K562 (cell line): ENCODE measurements around the gene YBEY. TPM values are rescaled to one million over a fixed set of nuclear protein-coding genes. Genes with fewer than 3 reads are reported as not detected.

Experiments used
- CEBPG ChIP-seq, 3 experiments: fragments of 200-800 bp in 1 of 3; sonication (Bioruptor generic) in 1 of 3; sonication (generic) in 1 of 3; formaldehyde crosslinking in 1 of 3; IDR thresholded peaks in 2 of 3; conservative IDR thresholded peaks in 1 of 3; 2 replicates each; pipeline versions ENCODE4 v1.6.1 to v1.8.0; 2016 to 2022; ENCODE audit warnings: missing compliant biosample characterization in 2 of 3, missing genetic modification characterization in 2 of 3, mild to moderate bottlenecking in 1 of 3, missing genetic modification reagents in 1 of 3
- HMGN3 ChIP-seq: IDR thresholded peaks from 2 replicates; pipeline ENCODE4 v1.6.1; 2011; ENCODE audit warnings: borderline replicate concordance, low read depth, mild to moderate bottlenecking, mixed read lengths, low read length; ENCODE audit not compliant: insufficient read length; ENCODE audit errors: extremely low read depth
- L3MBTL2 ChIP-seq: fragments of 450-650 bp; IDR thresholded peaks from 2 replicates; pipeline ENCODE4 v1.6.1; 2016; ENCODE audit warnings: mild to moderate bottlenecking, moderate library complexity
- LCOR ChIP-seq: sonication (generic); formaldehyde crosslinking; IDR thresholded peaks from 2 replicates; pipeline ENCODE4 v1.8.0; 2022; ENCODE audit warnings: mild to moderate bottlenecking, missing genetic modification reagents
- MAFK ChIP-seq: IDR thresholded peaks from 2 replicates; pipeline ENCODE4 v1.6.1; 2011; ENCODE audit warnings: low read length, improper control_type of control experiment
- NEUROD1 ChIP-seq: fragments of 150-350 bp; IDR thresholded peaks from 2 replicates; pipeline ENCODE4 v1.6.1; 2014; ENCODE audit warnings: borderline replicate concordance, low read length, low read depth; ENCODE audit not compliant: partially characterized antibody
- PRPF4 ChIP-seq: fragments of 200-400 bp; formaldehyde crosslinking; IDR thresholded peaks from one replicate; pipeline ENCODE4 v1.6.1; 2017; ENCODE audit warnings: low read length, low read depth, mild to moderate bottlenecking; ENCODE audit not compliant: insufficient read depth, poor library complexity, severe bottlenecking
- PYGO2 ChIP-seq: fragments of 450-650 bp; IDR thresholded peaks from 2 replicates; pipeline ENCODE4 v1.6.1; 2016; ENCODE audit warnings: mild to moderate bottlenecking, missing genetic modification characterization, moderate library complexity, missing compliant biosample characterization
- RFX1 ChIP-seq: fragments of 450-650 bp; IDR thresholded peaks from 2 replicates; pipeline ENCODE4 v1.6.1; 2016; ENCODE audit warnings: mild to moderate bottlenecking, moderate library complexity
- ZFX ChIP-seq: sonication (generic); formaldehyde crosslinking; IDR thresholded peaks from 2 replicates; pipeline ENCODE4 v1.8.0; 2022; ENCODE audit warnings: mild to moderate bottlenecking, missing genetic modification reagents, moderate library complexity
- ZNF431 ChIP-seq: sonication (generic); formaldehyde crosslinking; IDR thresholded peaks from 2 replicates; pipeline ENCODE4 v1.8.0; 2022; ENCODE audit warnings: mild to moderate bottlenecking, missing genetic modification reagents
- ZNF561 ChIP-seq: fragments of 450-650 bp; formaldehyde crosslinking; conservative IDR thresholded peaks from 2 replicates; pipeline ENCODE4 v1.4.0; 2020; ENCODE audit warnings: mild to moderate bottlenecking, moderate library complexity
- ZNF766 ChIP-seq: fragments of 200-800 bp; sonication (Bioruptor generic); conservative IDR thresholded peaks from 2 replicates; pipeline ENCODE4 v1.6.1; 2016; ENCODE audit warnings: missing genetic modification characterization, missing compliant biosample characterization
- polyA plus RNA-seq, 8 experiments: library from polyadenylated mRNA; depleted of rRNA in 4 of 8; stranded (reverse) in 5 of 8; unstranded in 3 of 8; fragments of >200 nt; fragmentation: Nextera tagmentation in 2 of 8; fragmentation: Illumina TruSeq in 1 of 8; extraction: Ambion mirVana in 2 of 8; extraction: Trizol in 1 of 8; gene quantifications; 2 replicates each; pipeline versions ENCODE4 v1.2.1 to v1.2.3, GENCODE V29; 2011 to 2014; ENCODE audit warnings: inconsistent platforms in 1 of 8, missing spikeins in 1 of 8
- total RNA-seq, 7 experiments: library from RNA; depleted of rRNA in 6 of 7; stranded (reverse); fragments of >200 nt in 6 of 7; fragmentation: Illumina TruSeq in 2 of 7; extraction: Trizol in 2 of 7; gene quantifications; 2 replicates each; pipeline versions ENCODE4 v1.2.1 to v1.2.3, GENCODE V29; 2011 to 2021; ENCODE audit warnings: low replicate concordance in 1 of 7
- TF ChIP-seq, protein P1 (sequence below): fragments of 450-650 bp; IDR thresholded peaks from 2 replicates; pipeline ENCODE4 v1.6.1; 2018; ENCODE audit not compliant: partially characterized antibody
- TF ChIP-seq, protein P2 (sequence below), 2 experiments: IDR thresholded peaks; 2 replicates each; pipeline ENCODE4 v1.6.1; 2011; ENCODE audit warnings: borderline replicate concordance in 1 of 2, control low read depth in 1 of 2, low read depth in 1 of 2, low read length in 1 of 2, mild to moderate bottlenecking in 1 of 2, mixed read lengths in 1 of 2, moderate library complexity in 1 of 2; ENCODE audit not compliant: insufficient read depth in 1 of 2, insufficient read length in 1 of 2, poor library complexity in 1 of 2, severe bottlenecking in 1 of 2; ENCODE audit errors: extremely low read depth in 1 of 2
- TF ChIP-seq, protein P3 (sequence below): conservative IDR thresholded peaks from 2 replicates; pipeline ENCODE4 v1.6.1; 2011; ENCODE audit warnings: low read depth, mild to moderate bottlenecking, low read length; ENCODE audit not compliant: control insufficient read depth
- TF ChIP-seq, protein P4 (sequence below): fragments of 450-650 bp; IDR thresholded peaks from 2 replicates; pipeline ENCODE4 v1.6.1; 2016; ENCODE audit warnings: mild to moderate bottlenecking

Gene YBEY
- total and polyA plus RNA-seq, 9 of the 15 experiments (the other 6 are each of a cell fraction or from before 2014, with no cell fraction given): 6.4 to 28.0 (median 12.4) TPM

DNA sequence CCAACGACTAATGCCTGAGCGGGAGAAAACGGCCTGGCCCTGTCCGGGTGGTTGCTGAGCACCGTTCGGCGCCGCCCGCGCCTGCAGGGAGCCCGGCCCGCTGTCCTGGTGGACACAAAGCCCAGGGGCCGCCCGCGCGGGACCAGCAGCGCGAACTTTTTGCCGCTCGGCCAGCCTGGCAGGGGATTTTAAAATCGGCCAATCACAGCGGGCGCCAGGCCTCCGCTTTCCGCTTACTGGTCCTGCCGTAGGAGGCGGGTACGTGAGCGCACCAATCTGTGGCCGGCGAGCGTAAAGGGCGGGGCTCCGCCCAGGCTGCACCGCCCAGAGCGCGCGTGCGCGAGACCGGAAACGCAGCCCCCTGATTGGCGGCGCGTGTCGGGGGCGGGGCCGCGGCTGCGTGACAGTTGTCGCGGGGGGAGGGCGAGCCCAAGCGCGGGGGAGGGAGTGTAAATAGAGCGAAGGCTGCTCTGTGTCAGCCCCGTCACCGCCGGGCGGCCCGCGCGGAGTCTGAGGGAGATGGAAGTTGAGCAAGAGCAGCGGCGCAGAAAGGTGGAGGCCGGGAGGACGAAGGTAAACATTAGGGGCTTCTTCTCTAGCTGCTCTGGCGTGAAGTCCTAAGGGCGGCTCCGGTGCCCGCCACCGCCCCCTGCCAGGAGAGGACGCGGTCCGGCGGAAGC, 37.7 kb downstream of the YBEY start, which contains the start of the genes C21orf58 and PCNT (continued):
- TF ChIP-seq NEUROD1 (peak; percentile 85), HMGN3 (peak; percentile 95), ZNF766 (CRISPR knock-in tag) (no peak; the same call in 1 of the 2 replicates), MAFK (no peak), RFX1 (no peak), LCOR (CRISPR knock-in tag) (peak; percentile 64; the same call in 1 of the 2 replicates), PRPF4 (peak; percentile 75), CEBPG (CRISPR knock-in tag; IDR thresholded peaks at IDR 0.05) (peak; percentile 62), CEBPG (tag; conservative IDR thresholded peaks at IDR 0.05 in 1 of 2, IDR thresholded peaks at IDR 0.05 in 1 of 2) (no peak), L3MBTL2 (no peak), ZNF561 (no peak), PYGO2 (tag) (no peak), ZFX (CRISPR knock-in tag) (peak; percentile 97), ZNF431 (CRISPR knock-in tag) (no peak)
- TF ChIP-seq, protein P1, sequence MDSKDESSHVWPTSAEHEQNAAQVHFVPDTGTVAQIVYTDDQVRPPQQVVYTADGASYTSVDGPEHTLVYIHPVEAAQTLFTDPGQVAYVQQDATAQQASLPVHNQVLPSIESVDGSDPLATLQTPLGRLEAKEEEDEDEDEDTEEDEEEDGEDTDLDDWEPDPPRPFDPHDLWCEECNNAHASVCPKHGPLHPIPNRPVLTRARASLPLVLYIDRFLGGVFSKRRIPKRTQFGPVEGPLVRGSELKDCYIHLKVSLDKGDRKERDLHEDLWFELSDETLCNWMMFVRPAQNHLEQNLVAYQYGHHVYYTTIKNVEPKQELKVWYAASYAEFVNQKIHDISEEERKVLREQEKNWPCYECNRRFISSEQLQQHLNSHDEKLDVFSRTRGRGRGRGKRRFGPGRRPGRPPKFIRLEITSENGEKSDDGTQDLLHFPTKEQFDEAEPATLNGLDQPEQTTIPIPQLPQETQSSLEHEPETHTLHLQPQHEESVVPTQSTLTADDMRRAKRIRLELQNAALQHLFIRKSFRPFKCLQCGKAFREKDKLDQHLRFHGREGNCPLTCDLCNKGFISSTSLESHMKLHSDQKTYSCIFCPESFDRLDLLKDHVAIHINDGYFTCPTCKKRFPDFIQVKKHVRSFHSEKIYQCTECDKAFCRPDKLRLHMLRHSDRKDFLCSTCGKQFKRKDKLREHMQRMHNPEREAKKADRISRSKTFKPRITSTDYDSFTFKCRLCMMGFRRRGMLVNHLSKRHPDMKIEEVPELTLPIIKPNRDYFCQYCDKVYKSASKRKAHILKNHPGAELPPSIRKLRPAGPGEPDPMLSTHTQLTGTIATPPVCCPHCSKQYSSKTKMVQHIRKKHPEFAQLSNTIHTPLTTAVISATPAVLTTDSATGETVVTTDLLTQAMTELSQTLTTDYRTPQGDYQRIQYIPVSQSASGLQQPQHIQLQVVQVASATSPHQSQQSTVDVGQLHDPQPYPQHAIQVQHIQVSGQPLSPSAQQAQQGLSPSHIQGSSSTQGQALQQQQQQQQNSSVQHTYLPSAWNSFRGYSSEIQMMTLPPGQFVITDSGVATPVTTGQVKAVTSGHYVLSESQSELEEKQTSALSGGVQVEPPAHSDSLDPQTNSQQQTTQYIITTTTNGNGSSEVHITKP: peak; percentile 82
- TF ChIP-seq, protein P2, sequence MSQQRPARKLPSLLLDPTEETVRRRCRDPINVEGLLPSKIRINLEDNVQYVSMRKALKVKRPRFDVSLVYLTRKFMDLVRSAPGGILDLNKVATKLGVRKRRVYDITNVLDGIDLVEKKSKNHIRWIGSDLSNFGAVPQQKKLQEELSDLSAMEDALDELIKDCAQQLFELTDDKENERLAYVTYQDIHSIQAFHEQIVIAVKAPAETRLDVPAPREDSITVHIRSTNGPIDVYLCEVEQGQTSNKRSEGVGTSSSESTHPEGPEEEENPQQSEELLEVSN (IDR thresholded peaks at IDR 0.05; ENCODE audit: borderline replicate concordance in 1 of 2, extremely low read depth in 1 of 2, insufficient read depth in 1 of 2, insufficient read length in 1 of 2, low read depth in 1 of 2, low read length in 1 of 2, poor library complexity in 1 of 2, severe bottlenecking in 1 of 2): peak; percentile 76 to 89
- TF ChIP-seq, protein P3, sequence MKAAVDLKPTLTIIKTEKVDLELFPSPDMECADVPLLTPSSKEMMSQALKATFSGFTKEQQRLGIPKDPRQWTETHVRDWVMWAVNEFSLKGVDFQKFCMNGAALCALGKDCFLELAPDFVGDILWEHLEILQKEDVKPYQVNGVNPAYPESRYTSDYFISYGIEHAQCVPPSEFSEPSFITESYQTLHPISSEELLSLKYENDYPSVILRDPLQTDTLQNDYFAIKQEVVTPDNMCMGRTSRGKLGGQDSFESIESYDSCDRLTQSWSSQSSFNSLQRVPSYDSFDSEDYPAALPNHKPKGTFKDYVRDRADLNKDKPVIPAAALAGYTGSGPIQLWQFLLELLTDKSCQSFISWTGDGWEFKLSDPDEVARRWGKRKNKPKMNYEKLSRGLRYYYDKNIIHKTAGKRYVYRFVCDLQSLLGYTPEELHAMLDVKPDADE: peak; percentile 88; the same call in 1 of the 2 replicates
- TF ChIP-seq, protein P4, sequence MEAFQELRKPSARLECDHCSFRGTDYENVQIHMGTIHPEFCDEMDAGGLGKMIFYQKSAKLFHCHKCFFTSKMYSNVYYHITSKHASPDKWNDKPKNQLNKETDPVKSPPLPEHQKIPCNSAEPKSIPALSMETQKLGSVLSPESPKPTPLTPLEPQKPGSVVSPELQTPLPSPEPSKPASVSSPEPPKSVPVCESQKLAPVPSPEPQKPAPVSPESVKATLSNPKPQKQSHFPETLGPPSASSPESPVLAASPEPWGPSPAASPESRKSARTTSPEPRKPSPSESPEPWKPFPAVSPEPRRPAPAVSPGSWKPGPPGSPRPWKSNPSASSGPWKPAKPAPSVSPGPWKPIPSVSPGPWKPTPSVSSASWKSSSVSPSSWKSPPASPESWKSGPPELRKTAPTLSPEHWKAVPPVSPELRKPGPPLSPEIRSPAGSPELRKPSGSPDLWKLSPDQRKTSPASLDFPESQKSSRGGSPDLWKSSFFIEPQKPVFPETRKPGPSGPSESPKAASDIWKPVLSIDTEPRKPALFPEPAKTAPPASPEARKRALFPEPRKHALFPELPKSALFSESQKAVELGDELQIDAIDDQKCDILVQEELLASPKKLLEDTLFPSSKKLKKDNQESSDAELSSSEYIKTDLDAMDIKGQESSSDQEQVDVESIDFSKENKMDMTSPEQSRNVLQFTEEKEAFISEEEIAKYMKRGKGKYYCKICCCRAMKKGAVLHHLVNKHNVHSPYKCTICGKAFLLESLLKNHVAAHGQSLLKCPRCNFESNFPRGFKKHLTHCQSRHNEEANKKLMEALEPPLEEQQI: no peak
